Fibroblast of lung (primary cell): ENCODE data around the gene SEMA6A.

ENCODE experiments used
- EZH2 ChIP-seq: IDR thresholded peaks from 2 replicates; pipeline ENCODE4 v1.5.1; 2012; ENCODE audit warnings: low read length, control low read depth, mild to moderate bottlenecking; ENCODE audit errors: missing control alignments
- TF ChIP-seq, protein P1 (sequence below), 2 donors: IDR thresholded peaks in 1 of 2; conservative IDR thresholded peaks in 1 of 2; 1 replicate in 1 of 2; 2 replicates in 1 of 2; pipeline ENCODE4 v1.5.1; 2011 to 2012; ENCODE audit warnings: low read length in 2 of 2, control low read depth in 1 of 2, inconsistent platforms in 1 of 2, low read depth in 1 of 2, mild to moderate bottlenecking in 1 of 2

DNA sequence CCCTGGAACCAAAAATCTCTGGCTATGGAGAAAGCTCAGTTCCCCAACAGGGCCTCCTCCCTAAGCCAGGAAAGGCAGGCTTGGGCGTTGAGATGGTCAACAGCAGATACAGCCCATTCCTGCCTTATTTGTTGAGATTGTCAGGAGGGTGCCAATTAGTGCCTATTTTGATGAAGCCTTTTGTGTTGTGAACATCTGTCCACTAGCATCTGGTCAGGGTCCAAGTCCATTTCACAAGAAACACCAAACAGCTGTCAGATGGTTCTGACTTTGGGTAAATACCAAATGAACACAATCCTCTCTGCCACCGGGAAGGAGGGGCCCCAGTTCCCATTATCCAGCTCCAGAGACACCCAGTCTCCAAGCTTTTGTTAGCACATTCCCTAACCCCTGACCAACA, 19.9 kb downstream of the SEMA6A start:
- TF ChIP-seq, protein P1, sequence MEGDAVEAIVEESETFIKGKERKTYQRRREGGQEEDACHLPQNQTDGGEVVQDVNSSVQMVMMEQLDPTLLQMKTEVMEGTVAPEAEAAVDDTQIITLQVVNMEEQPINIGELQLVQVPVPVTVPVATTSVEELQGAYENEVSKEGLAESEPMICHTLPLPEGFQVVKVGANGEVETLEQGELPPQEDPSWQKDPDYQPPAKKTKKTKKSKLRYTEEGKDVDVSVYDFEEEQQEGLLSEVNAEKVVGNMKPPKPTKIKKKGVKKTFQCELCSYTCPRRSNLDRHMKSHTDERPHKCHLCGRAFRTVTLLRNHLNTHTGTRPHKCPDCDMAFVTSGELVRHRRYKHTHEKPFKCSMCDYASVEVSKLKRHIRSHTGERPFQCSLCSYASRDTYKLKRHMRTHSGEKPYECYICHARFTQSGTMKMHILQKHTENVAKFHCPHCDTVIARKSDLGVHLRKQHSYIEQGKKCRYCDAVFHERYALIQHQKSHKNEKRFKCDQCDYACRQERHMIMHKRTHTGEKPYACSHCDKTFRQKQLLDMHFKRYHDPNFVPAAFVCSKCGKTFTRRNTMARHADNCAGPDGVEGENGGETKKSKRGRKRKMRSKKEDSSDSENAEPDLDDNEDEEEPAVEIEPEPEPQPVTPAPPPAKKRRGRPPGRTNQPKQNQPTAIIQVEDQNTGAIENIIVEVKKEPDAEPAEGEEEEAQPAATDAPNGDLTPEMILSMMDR (conservative IDR thresholded peaks at IDR 0.05 in 1 of 2, IDR thresholded peaks at IDR 0.05 in 1 of 2; ENCODE audit: low read depth in 1 of 2, low read length in 2 of 2), result no peak
- no peak for TF ChIP-seq EZH2
